GM19193 (cell line): Measurements from ENCODE around the gene LTA.

Experiments used
- POLR2A ChIP-seq: IDR thresholded peaks from 4 replicates; pipeline ENCODE4 v1.6.1; 2011; ENCODE audit not compliant: insufficient read depth, insufficient read length; ENCODE audit errors: extremely low read depth

The LTA gene

DNA sequence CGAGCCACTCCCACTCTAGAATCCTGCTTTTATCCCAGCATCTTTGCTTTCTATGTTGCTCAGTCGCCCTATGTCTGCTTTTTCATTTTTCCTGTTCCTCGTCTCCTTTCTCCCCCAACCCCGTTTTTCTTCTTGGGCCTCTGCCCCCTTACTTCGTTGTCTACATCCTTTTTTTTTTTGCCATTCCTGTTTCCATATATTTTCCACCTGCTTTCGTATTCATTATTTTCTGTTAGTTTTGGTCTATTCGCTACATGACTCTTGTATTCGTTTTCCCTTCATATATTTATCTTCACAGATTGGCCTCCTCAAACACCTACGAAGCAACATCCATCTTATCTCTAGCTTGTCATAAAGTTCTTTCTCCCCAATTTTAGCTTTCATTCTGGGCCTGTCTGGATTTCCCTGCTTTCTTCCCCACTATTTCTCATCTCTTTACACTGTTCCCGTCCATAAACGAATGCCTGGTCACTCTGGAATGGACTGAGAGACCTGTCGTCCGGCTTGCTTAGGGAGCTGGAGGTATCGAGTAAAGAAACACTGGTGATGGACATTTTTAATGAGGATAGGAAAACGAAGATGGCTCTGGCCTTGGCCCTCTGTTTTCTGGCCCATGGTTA lies 49.3 kb downstream of the LTA start:
- TF ChIP-seq POLR2A: no peak

DNA sequence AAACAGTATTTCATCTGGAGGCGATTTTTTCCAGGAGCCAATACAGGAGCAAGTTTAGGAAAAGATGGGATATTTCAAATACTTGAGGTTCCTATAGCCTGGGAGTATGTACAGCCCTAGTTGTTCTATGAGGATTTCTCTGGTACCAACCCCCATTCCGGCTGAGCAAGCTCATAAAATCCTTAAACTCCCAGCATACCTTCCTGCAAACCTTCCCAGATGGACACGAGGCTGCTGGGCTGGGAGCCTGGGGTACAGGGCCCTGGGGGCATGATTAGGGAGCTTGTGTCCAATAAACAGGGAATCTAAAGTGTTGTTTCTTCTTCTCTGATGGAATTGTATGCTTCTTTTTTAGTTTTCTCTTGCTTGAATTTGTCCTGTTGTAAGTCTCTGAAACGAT lies 49.9 kb downstream of the LTA start:
- no peak for TF ChIP-seq POLR2A

DNA sequence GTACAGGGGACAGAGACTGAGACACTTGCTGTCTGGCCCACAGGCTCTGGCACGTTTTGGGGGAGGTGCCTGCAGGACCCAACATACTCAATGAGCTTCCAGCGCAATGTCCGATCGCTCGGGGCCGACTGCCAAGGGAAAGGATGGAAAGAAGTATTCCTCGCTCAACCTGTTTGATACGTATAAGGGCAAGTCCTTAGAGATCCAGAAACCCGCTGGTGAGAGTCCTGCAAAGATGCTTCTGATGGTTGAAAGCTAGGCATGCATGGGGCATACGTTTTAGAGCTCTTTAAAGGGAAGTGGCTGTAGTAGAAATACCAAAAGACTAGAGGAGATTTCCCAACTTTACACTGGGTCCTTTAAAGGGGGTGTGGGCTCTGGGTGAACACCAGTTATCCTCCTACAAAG lies 50.6 kb downstream of the LTA start:
- no peak for TF ChIP-seq POLR2A
